A673 (cell line): ENCODE results near the gene DNAH1.

Source experiments
- EZH2 ChIP-seq: fragments of 200-600 bp; sonication (generic); IDR thresholded peaks from 2 replicates; pipeline ENCODE4 v1.6.1; 2017; ENCODE audit warnings: borderline replicate concordance, low read depth, mild to moderate bottlenecking, mixed read lengths, antibody characterized with exemption, low read length; ENCODE audit not compliant: poor library complexity, severe bottlenecking
- TF ChIP-seq, protein P1 (sequence below): fragments of 300-800, 200-600 bp; sonication (generic); conservative IDR thresholded peaks from 2 replicates; pipeline ENCODE4 v1.5.1; 2017; ENCODE audit warnings: low read depth, mild to moderate bottlenecking, antibody characterized with exemption, low read length, moderate library complexity, mixed read lengths

GRCh38 chr3:52328536-52329080 is 12.5 kb downstream of the DNAH1 start:
- TF ChIP-seq, protein P1, sequence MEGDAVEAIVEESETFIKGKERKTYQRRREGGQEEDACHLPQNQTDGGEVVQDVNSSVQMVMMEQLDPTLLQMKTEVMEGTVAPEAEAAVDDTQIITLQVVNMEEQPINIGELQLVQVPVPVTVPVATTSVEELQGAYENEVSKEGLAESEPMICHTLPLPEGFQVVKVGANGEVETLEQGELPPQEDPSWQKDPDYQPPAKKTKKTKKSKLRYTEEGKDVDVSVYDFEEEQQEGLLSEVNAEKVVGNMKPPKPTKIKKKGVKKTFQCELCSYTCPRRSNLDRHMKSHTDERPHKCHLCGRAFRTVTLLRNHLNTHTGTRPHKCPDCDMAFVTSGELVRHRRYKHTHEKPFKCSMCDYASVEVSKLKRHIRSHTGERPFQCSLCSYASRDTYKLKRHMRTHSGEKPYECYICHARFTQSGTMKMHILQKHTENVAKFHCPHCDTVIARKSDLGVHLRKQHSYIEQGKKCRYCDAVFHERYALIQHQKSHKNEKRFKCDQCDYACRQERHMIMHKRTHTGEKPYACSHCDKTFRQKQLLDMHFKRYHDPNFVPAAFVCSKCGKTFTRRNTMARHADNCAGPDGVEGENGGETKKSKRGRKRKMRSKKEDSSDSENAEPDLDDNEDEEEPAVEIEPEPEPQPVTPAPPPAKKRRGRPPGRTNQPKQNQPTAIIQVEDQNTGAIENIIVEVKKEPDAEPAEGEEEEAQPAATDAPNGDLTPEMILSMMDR, result no peak
- no peak for TF ChIP-seq EZH2
